Gastroesophageal sphincter (tissue), 3 donors: ENCODE data around the gene SGPP2.

Experiments used
- EP300 ChIP-seq: sonication (generic); formaldehyde crosslinking; IDR thresholded peaks from one replicate; pipeline ENCODE4 v1.6.1; 2017; ENCODE audit warnings: antibody characterized with exemption, mild to moderate bottlenecking
- POLR2AphosphoS5 ChIP-seq: sonication (generic); formaldehyde crosslinking; IDR thresholded peaks from one replicate; pipeline ENCODE4 v1.6.1; 2017; ENCODE audit warnings: antibody characterized with exemption
- TF ChIP-seq, protein P1 (sequence below), 4 experiments: fragments of 200-600 bp in 2 of 4; fragments of 450-650 bp in 2 of 4; sonication (generic) in 1 of 4; IDR thresholded peaks; one replicate each; pipeline ENCODE4 v1.5.1; 2017 to 2019; ENCODE audit warnings: antibody characterized with exemption in 4 of 4, mild to moderate bottlenecking in 2 of 4, moderate library complexity in 2 of 4

DNA sequence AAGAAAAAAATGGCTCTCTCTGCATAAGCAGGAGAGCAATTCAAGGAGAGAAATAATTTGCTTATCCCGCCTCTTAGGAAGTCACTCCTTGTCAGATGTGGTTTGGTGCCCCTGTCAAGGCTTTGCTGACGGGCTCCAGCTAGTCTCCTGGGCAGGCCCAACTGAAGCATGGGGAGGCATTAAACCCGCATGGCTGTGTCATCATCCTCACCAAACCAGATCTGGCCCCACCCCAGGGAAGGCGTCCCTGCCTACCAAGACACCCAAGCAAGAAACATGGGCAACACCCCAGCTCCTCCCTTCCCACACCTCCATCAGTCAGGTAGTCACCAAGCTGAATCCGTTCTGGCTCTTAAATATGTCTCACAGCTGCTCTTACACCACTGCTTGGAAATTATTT is 108.0 kb downstream of the SGPP2 start:
- TF ChIP-seq POLR2AphosphoS5 (no peak), EP300 (no peak)
- TF ChIP-seq, protein P1, sequence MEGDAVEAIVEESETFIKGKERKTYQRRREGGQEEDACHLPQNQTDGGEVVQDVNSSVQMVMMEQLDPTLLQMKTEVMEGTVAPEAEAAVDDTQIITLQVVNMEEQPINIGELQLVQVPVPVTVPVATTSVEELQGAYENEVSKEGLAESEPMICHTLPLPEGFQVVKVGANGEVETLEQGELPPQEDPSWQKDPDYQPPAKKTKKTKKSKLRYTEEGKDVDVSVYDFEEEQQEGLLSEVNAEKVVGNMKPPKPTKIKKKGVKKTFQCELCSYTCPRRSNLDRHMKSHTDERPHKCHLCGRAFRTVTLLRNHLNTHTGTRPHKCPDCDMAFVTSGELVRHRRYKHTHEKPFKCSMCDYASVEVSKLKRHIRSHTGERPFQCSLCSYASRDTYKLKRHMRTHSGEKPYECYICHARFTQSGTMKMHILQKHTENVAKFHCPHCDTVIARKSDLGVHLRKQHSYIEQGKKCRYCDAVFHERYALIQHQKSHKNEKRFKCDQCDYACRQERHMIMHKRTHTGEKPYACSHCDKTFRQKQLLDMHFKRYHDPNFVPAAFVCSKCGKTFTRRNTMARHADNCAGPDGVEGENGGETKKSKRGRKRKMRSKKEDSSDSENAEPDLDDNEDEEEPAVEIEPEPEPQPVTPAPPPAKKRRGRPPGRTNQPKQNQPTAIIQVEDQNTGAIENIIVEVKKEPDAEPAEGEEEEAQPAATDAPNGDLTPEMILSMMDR (IDR thresholded peaks at IDR 0.05), result no peak
